Mesodermal cell (in vitro differentiated cells): Measurements from ENCODE around the gene TSPAN1.

Experiments used
- H3K27ac ChIP-seq: 2 replicates; pipeline ENCODE4 v1.7.0; 2013; ENCODE audit warnings: mild to moderate bottlenecking, low read depth, low read length, moderate library complexity; ENCODE audit not compliant: severe bottlenecking
- H3K36me3 ChIP-seq: 2 replicates; pipeline ENCODE4 v1.7.1; 2013; ENCODE audit warnings: mild to moderate bottlenecking, low read length, moderate library complexity; ENCODE audit not compliant: control insufficient read depth, insufficient read depth
- H3K4me1 ChIP-seq: one replicate; pipeline ENCODE4 v1.7.1; 2013; ENCODE audit warnings: mild to moderate bottlenecking, low read length; ENCODE audit not compliant: insufficient read depth, control insufficient read depth, poor library complexity, severe bottlenecking
- H3K4me3 ChIP-seq: 2 replicates; pipeline ENCODE4 v1.7.0; 2013; ENCODE audit warnings: low read length, control low read depth, mild to moderate bottlenecking; ENCODE audit not compliant: insufficient read depth, poor library complexity, severe bottlenecking; ENCODE audit errors: extremely low read depth
- H3K9me3 ChIP-seq: 2 replicates; pipeline ENCODE4 v1.7.1; 2013; ENCODE audit warnings: mild to moderate bottlenecking, low read length, moderate library complexity; ENCODE audit not compliant: control insufficient read depth
- WGBS, 2 experiments: methylation state at CpG; one replicate each; pipeline ENCODE4 v1.1.5; 2013; ENCODE audit warnings: missing lambda C conversion rate in 2 of 2; ENCODE audit not compliant: insufficient coverage in 2 of 2; 5-methylcytosine and 5-hydroxymethylcytosine counted together

TSPAN1 gene

DNA sequence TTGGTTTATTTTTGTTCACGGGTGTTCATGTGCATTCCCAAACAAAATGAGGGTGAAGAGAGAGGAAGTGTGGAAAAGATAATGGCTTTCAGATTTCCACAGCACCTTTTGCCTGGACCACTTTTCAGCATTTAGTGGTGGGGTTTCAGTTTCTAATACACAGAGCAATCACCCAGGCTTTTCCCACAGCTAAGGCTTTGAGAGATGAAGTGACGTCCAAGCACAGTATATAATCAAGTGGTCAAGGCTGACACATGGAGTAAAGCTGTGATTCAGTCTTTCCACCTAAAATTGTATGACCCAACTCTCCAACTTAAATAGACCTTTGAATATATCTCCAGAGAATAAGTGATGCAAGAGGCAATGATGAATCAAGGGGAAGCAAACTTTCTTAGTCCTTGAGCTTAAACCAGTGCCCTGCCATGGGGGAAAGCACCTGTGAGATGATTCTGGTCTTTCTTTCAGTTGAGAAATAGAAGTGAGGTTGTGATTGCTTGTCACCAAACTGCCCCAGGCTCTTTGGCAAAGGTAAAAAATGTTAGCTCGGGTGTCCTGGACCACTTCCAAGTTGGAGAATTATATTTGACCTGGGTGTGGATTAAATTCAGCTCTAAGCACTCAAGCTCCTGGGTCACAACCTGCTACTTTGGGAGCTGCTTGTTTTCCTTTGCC, 40.1 kb upstream of the TSPAN1 start:
- no peaks in the 10 kb centered on the region for H3K9me3 ChIP-seq
- no peaks in the 10 kb centered on the region for H3K36me3 ChIP-seq
- H3K27ac ChIP-seq: no peak overlapping the region
- H3K4me3 ChIP-seq: no peak overlapping the region
- 92 to 100% methylated on average over 1 to 2 of the region's 3 CpGs for WGBS, 2 experiments
- H3K4me1 ChIP-seq: peaks cover 5% of the 10 kb centered on the region

- no peaks in the 10 kb centered on the region for H3K36me3 ChIP-seq
- H3K4me1 ChIP-seq: peaks cover 5% of the 10 kb centered on the region
- no peak overlapping the region for H3K27ac ChIP-seq
- H3K4me3 ChIP-seq: no peak overlapping the region
- H3K9me3 ChIP-seq: no peaks in the 10 kb centered on the region
These were observed 38.2 kb upstream of the TSPAN1 start for GRCh38 chr1:46136711-46137110.

DNA sequence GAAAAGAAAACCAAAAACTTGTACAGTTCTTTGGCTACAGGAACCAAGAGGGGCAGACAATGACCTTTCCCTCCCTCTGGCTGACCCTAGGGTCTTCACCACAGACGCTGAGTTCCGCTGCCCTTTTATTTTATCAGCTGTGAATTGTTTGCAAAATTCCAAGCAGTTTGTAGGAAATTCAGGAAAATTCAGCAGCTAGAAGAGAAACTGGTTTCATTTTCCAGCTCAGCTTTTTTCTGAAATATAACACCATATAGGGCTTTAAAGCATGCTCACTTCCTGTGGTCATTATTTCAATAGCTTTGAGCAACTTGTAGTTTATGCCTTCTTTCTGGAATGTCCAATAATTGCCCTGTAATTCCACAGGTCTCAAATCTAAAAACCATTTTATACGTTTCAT, 37.0 kb upstream of the TSPAN1 start:
- Histone ChIP-seq H3K9me3 (no peaks in the 10 kb centered on the region), H3K27ac (no peak overlapping the region), H3K36me3 (no peaks in the 10 kb centered on the region), H3K4me1 (peaks cover 5% of the 10 kb centered on the region), H3K4me3 (no peak overlapping the region)
- no CpG with 5 or more reads among the region's 3 CpGs for WGBS, 2 experiments

GRCh38 chr1:46148318-46148717, 26.6 kb upstream of the TSPAN1 start:
- H3K36me3 ChIP-seq: no peaks in the 10 kb centered on the region

GRCh38 chr1:46150085-46150484, 24.8 kb upstream of the TSPAN1 start:
- no CpG with 5 or more reads among the region's 2 CpGs for whole genome bisulfite sequencing, 2 experiments
- H3K27ac ChIP-seq: no peak overlapping the region
- H3K4me3 ChIP-seq: no peak overlapping the region
- no peaks in the 10 kb centered on the region for H3K9me3 ChIP-seq
- no peaks in the 10 kb centered on the region for H3K36me3 ChIP-seq
- peaks cover 5% of the 10 kb centered on the region for H3K4me1 ChIP-seq

More at GRCh38 chr1:46148318-46148717, 26.6 kb upstream of the TSPAN1 start:
- no peaks in the 10 kb centered on the region for H3K9me3 ChIP-seq
- 85 to 100% methylated on average over 2 of the region's 2 CpGs for WGBS, 2 experiments
- H3K27ac ChIP-seq: no peak overlapping the region
- H3K4me1 ChIP-seq: peaks cover 5% of the 10 kb centered on the region
- H3K4me3 ChIP-seq: no peak overlapping the region

GRCh38 chr1:46152016-46152415, 22.9 kb upstream of the TSPAN1 start:
- peaks cover 5% of the 10 kb centered on the region for H3K4me1 ChIP-seq
- no peaks in the 10 kb centered on the region for H3K36me3 ChIP-seq
- H3K27ac ChIP-seq: no peak overlapping the region
- H3K4me3 ChIP-seq: no peak overlapping the region
- 86 to 100% methylated on average over 3 of the region's 3 CpGs for WGBS, 2 experiments
- H3K9me3 ChIP-seq: no peaks in the 10 kb centered on the region

DNA sequence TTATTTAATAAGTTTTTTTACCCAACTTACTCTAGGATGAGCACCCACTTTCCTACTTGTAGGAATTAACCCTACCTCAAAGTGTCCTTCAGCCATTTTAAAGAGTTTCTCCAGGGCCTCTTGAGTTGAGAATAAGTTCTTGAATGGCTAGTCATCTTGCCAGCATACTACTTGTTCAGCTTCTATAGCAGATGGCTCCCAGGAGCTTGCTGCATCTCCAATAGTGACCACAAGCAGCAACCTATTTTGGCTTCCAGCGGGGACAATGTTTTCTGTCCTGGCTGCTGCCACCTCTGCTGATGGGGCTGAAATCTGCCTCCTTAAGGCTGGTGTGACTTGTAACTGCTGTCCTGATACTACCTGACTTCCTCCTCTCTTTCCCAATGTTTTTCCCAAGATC, 21.7 kb upstream of the TSPAN1 start:
- H3K27ac ChIP-seq: no peak overlapping the region
- H3K9me3 ChIP-seq: no peaks in the 10 kb centered on the region
- H3K36me3 ChIP-seq: no peaks in the 10 kb centered on the region
- 92 to 100% methylated on average over 1 of the region's 1 CpG for WGBS, 2 experiments
- no peak overlapping the region for H3K4me3 ChIP-seq
- peaks cover 5% of the 10 kb centered on the region for H3K4me1 ChIP-seq

DNA sequence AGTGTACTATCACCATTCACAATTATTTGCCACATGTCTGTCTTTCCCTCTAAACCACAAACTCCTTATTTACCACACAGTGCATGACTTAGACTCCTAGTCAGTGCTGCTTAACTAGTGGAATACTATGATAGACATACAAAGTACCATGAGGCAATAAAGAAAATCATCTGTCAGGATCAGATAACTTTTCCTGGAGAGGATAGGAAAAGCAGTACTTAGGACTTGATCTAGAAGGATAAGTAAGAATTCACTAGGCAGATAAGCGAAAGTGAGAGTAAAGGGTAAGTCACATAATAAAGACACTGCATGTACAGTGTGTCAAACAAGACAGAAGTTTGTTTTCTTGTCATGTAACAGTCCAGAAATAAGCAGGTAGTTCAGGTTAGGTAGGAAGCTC, 21.2 kb upstream of the TSPAN1 start:
- no peak overlapping the region for H3K4me3 ChIP-seq
- no peak overlapping the region for H3K27ac ChIP-seq
- no peaks in the 10 kb centered on the region for H3K9me3 ChIP-seq
- peaks cover 5% of the 10 kb centered on the region for H3K4me1 ChIP-seq
- WGBS, 2 experiments: 100% methylated on average over 1 of the region's 1 CpG; no CpG with 5 or more reads in 1 of the 2 experiments
- no peaks in the 10 kb centered on the region for H3K36me3 ChIP-seq

- Histone ChIP-seq H3K27ac (no peak overlapping the region), H3K4me3 (no peak overlapping the region), H3K4me1 (no peaks in the 10 kb centered on the region), H3K9me3 (no peaks in the 10 kb centered on the region), H3K36me3 (no peaks in the 10 kb centered on the region)
- 92 to 100% methylated on average over 1 of the region's 1 CpG for WGBS, 2 experiments
These were observed 17.0 kb upstream of the TSPAN1 start for GRCh38 chr1:46157916-46158311.

GRCh38 chr1:46158312-46159281, 16.3 kb upstream of the TSPAN1 start:
- no peak overlapping the region for H3K27ac ChIP-seq
- H3K4me1 ChIP-seq: no peaks in the 10 kb centered on the region
- no peaks in the 10 kb centered on the region for H3K9me3 ChIP-seq
- H3K36me3 ChIP-seq: no peaks in the 10 kb centered on the region
- 90 to 100% methylated on average over 6 to 11 of the region's 13 CpGs for WGBS, 2 experiments
- no peak overlapping the region for H3K4me3 ChIP-seq

GRCh38 chr1:46159516-46159915, 15.4 kb upstream of the TSPAN1 start:
- 83 to 97% methylated on average over 3 of the region's 3 CpGs for WGBS, 2 experiments
- no peaks in the 10 kb centered on the region for H3K4me1 ChIP-seq
- no peaks in the 10 kb centered on the region for H3K36me3 ChIP-seq
- H3K4me3 ChIP-seq: no peak overlapping the region
- no peak overlapping the region for H3K27ac ChIP-seq
- no peaks in the 10 kb centered on the region for H3K9me3 ChIP-seq
